RCC 7860 (cell line): ENCODE results near the gene ADGRE3.

Source experiments
- DNase-seq: peaks from one replicate; pipeline ENCODE4 v3.0.0-alpha.2; 2015; ENCODE audit warnings: low spot score
- FAIRE-seq: peaks from 2 replicates; lab custom pipeline; 2012; peaks lifted over from hg19 to GRCh38; lab: Jason Lieb, UNC

The ADGRE3 gene

GRCh38 chr19:14674764-14675163 lies at the start of gene ADGRE3:
Gene ADGRE3 (minus strand): TSS chr19:14674844. CDS start chr19:14674770, 74 bp downstream.
- DNase-seq (no peak), FAIRE-seq (no peak)

- no peak for DNase-seq
- FAIRE-seq: no peak
Measured at GRCh38 chr19:14722127-14722526, 47.5 kb upstream of the ADGRE3 start.

GRCh38 chr19:14719162-14719561 lies 44.5 kb upstream of the ADGRE3 start:
- FAIRE-seq (no peak), DNase-seq (no peak)

GRCh38 chr19:14718522-14719116 lies 44.0 kb upstream of the ADGRE3 start:
- FAIRE-seq: no peak

GRCh38 chr19:14715841-14716240 lies 41.2 kb upstream of the ADGRE3 start:
- no peak for DNase-seq
- no peak for FAIRE-seq

More at GRCh38 chr19:14718522-14719116, 44.0 kb upstream of the ADGRE3 start:
- no peak for DNase-seq

- no peak for DNase-seq
- FAIRE-seq: no peak
Measured at GRCh38 chr19:14704450-14704849, 29.8 kb upstream of the ADGRE3 start.

- DNase-seq: no peak
- FAIRE-seq: no peak
Measured at GRCh38 chr19:14703833-14704232, 29.2 kb upstream of the ADGRE3 start.

- FAIRE-seq (no peak), DNase-seq (no peak)
Measured at GRCh38 chr19:14700711-14701375, 26.2 kb upstream of the ADGRE3 start.

GRCh38 chr19:14699641-14700040 lies 25.0 kb upstream of the ADGRE3 start:
- no peak for DNase-seq
- FAIRE-seq: no peak

GRCh38 chr19:14695471-14695870 lies 20.8 kb upstream of the ADGRE3 start:
- no peak for DNase-seq
- FAIRE-seq: no peak

- DNase-seq: no peak
- FAIRE-seq: no peak
Measured at GRCh38 chr19:14694641-14695266, 20.1 kb upstream of the ADGRE3 start.

- DNase-seq (peak; percentile 73), FAIRE-seq (no peak)
Measured at GRCh38 chr19:14689598-14690503, 15.2 kb upstream of the ADGRE3 start, which contains the start of gene ZNF333. Gene ZNF333 (plus strand): TSS chr19:14690048. CDS start chr19:14693492, 3,444 bp downstream.

GRCh38 chr19:14686411-14686810 lies 11.8 kb upstream of the ADGRE3 start:
- FAIRE-seq (no peak), DNase-seq (peak; percentile 9)

GRCh38 chr19:14683439-14683838 lies 8.8 kb upstream of the ADGRE3 start:
- FAIRE-seq: no peak
- DNase-seq: no peak

GRCh38 chr19:14682084-14682483 lies 7.4 kb upstream of the ADGRE3 start:
- DNase-seq (no peak), FAIRE-seq (no peak)

GRCh38 chr19:14678199-14678598 lies 3.6 kb upstream of the ADGRE3 start:
- FAIRE-seq (no peak), DNase-seq (no peak)

- DNase-seq (no peak), FAIRE-seq (no peak)
Measured at GRCh38 chr19:14677464-14677863, 2.8 kb upstream of the ADGRE3 start.

- DNase-seq: no peak
- no peak for FAIRE-seq
Measured at GRCh38 chr19:14676762-14677161, 2.1 kb upstream of the ADGRE3 start.

GRCh38 chr19:14673088-14673487 lies 1.6 kb downstream of the ADGRE3 start:
- no peak for FAIRE-seq
- DNase-seq: no peak

- DNase-seq (no peak), FAIRE-seq (no peak)
Measured at GRCh38 chr19:14672188-14672872, 2.3 kb downstream of the ADGRE3 start.
